GM12865 (cell line): ENCODE measurements around the gene PPP1R2.

Experiments used
- DNase-seq: peaks from one replicate; pipeline ENCODE4 v3.0.0; 2010; ENCODE audit warnings: low read depth
- H3K4me3 ChIP-seq: 2 replicates; pipeline ENCODE4 v1.5.1; 2011; ENCODE audit warnings: mild to moderate bottlenecking, low read depth, low read length, control low read depth
- CTCF ChIP-seq: IDR thresholded peaks from 2 replicates; pipeline ENCODE4 v1.5.1; 2011; ENCODE audit warnings: low read length, control low read depth, low read depth, inconsistent platforms; ENCODE audit not compliant: insufficient read depth; ENCODE audit errors: missing control alignments

The PPP1R2 gene

GRCh38 chr3:195583831-195584542, 40.9 kb upstream of the PPP1R2 start, which contains the start of gene APOD:
Gene APOD (minus strand): TSS chr3:195583940. CDS start chr3:195579461, 4,479 bp downstream.
- no peak within 1 kb of the TSS for H3K4me3 ChIP-seq
- no peak for DNase-seq
- no peak for TF ChIP-seq CTCF

- TF ChIP-seq CTCF, result no peak
- no peak for DNase-seq
- H3K4me3 ChIP-seq, result no peak overlapping the region
Measured at GRCh38 chr3:195582947-195583346, 39.8 kb upstream of the PPP1R2 start.

- no peak overlapping the region for H3K4me3 ChIP-seq
- no peak for DNase-seq
- no peak for TF ChIP-seq CTCF
Measured at GRCh38 chr3:195580744-195581443, 37.8 kb upstream of the PPP1R2 start.

- no peak overlapping the region for H3K4me3 ChIP-seq
- no peak for DNase-seq
- no peak for TF ChIP-seq CTCF
Measured at GRCh38 chr3:195579281-195579680, 36.2 kb upstream of the PPP1R2 start.

GRCh38 chr3:195578565-195578964, 35.4 kb upstream of the PPP1R2 start:
- no peak for TF ChIP-seq CTCF
- DNase-seq, result peak; percentile 14
- no peak overlapping the region for H3K4me3 ChIP-seq

- no peak for DNase-seq
- TF ChIP-seq CTCF, result no peak
- no peak overlapping the region for H3K4me3 ChIP-seq
Measured at GRCh38 chr3:195577645-195578177, 34.6 kb upstream of the PPP1R2 start.
